Measurements from ENCODE around the gene CYP24A1.

DNA sequence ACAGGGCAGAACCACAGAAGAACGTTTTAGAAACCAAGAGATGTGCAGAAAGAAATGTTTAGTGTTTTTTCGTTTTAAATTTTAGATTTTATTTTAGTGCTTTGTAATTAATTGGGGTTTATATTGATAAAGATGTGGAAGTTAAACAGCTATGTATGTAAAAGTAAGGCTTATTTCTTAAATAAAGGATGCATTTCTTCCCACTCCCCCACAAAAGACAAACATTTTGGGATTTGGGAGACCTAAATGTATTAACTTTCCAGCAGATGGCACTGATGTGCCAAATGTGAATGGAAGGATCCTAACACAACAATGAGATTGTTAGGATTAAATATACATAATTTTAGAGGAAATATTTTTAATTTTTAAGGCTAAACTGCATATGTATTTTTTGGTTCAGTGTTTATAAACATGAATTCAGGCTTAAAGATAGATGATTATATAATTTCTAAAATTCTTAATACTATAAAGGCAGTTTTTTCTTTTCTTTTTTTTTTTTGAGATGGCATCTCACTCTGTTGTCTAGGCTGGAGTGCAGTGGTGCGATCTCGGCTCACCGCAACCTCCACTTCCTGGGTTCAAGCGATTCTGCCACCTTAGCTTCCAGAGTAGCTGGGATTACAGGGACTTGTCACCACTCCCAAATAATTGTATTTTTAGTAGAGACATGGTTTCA lies 46.1 kb upstream of the CYP24A1 start:
- TF ChIP-seq CTCF (IDR thresholded peaks at IDR 0.05; ENCODE audit: borderline replicate concordance, extremely low read depth, low read length, poor library complexity, severe bottlenecking) (peak; percentile 67), EZH2 (IDR thresholded peaks at IDR 0.05; ENCODE audit: borderline replicate concordance, low read depth, low read length, severe bottlenecking) (no peak)
